Spinal cord (tissue), 10 donors: ENCODE measurements around the gene USP25. TPM values are rescaled to one million over a fixed set of nuclear protein-coding genes. Genes with fewer than 3 reads are reported as not detected.
A peak's percentile ranks its signal among the peaks of the same experiment; 100 is the strongest.

Experiments
- DNase-seq, 6 donors: peaks; one replicate each; pipeline versions ENCODE4 v3.0.0 to v3.0.0-alpha.2; 2013 to 2015; ENCODE audit warnings: low spot score in 6 of 6, low read depth in 4 of 6
- H3K27ac ChIP-seq: one replicate; pipeline ENCODE4 v1.5.1; 2013; ENCODE audit warnings: low read depth, low read length, control low read depth
- H3K27me3 ChIP-seq: one replicate; pipeline ENCODE4 v1.6.1; 2013; ENCODE audit warnings: low read length; ENCODE audit not compliant: control insufficient read depth, insufficient read depth
- H3K36me3 ChIP-seq: one replicate; pipeline ENCODE4 v1.6.1; 2013; ENCODE audit warnings: low read length; ENCODE audit not compliant: control insufficient read depth, insufficient read depth
- H3K4me1 ChIP-seq: one replicate; pipeline ENCODE4 v1.6.1; 2013; ENCODE audit warnings: low read length; ENCODE audit not compliant: control insufficient read depth, insufficient read depth
- H3K4me3 ChIP-seq: one replicate; pipeline ENCODE4 v1.5.1; 2013; ENCODE audit warnings: low read depth, low read length, control low read depth
- H3K9me3 ChIP-seq: one replicate; pipeline ENCODE4 v1.6.1; 2013; ENCODE audit warnings: low read length; ENCODE audit not compliant: control insufficient read depth, insufficient read depth
- WGBS: methylation state at CpG from one replicate; pipeline ENCODE4 v1.1.5; 2013; ENCODE audit warnings: missing lambda C conversion rate; ENCODE audit not compliant: insufficient coverage; 5-methylcytosine and 5-hydroxymethylcytosine counted together
- polyA plus RNA-seq, 2 donors: library from polyadenylated mRNA; unstranded; fragments of 120-200 nt; gene quantifications; one replicate each; pipeline ENCODE4 v1.2.1, GENCODE V29; 2013; ENCODE audit not compliant: insufficient read length in 2 of 2
- total RNA-seq, 2 donors: library from RNA; depleted of rRNA in 1 of 2; stranded (reverse); fragments of 120-200 nt in 1 of 2; fragments of >200 nt in 1 of 2; gene quantifications; one replicate each; pipeline versions ENCODE4 v1.2.3 to v1.2.4, GENCODE V29; 2013 to 2014
- donor health status: healthy.

USP25 gene
- total and polyA plus RNA-seq, 4 donors = 27.5 to 87.9 (median 52.8) TPM

GRCh38 chr21:15857740-15858139 is 128.0 kb downstream of the USP25 start:
- WGBS = no CpG with 5 or more reads among the region's 2 CpGs
- H3K4me1 ChIP-seq = no peaks in the 10 kb centered on the region
- no peaks in the 10 kb centered on the region for H3K27me3 ChIP-seq
- H3K9me3 ChIP-seq = no peaks in the 10 kb centered on the region
- H3K4me3 ChIP-seq = no peak overlapping the region
- no peak overlapping the region for H3K27ac ChIP-seq
- no peak for DNase-seq
- H3K36me3 ChIP-seq = peaks cover 2% of the 10 kb centered on the region

GRCh38 chr21:15860541-15860940 is 130.8 kb downstream of the USP25 start:
- H3K27ac ChIP-seq = no peak overlapping the region
- no peak for DNase-seq
- H3K9me3 ChIP-seq = no peaks in the 10 kb centered on the region
- H3K4me1 ChIP-seq = no peaks in the 10 kb centered on the region
- H3K4me3 ChIP-seq = no peak overlapping the region
- H3K27me3 ChIP-seq = no peaks in the 10 kb centered on the region
- H3K36me3 ChIP-seq = peaks cover 2% of the 10 kb centered on the region

DNA sequence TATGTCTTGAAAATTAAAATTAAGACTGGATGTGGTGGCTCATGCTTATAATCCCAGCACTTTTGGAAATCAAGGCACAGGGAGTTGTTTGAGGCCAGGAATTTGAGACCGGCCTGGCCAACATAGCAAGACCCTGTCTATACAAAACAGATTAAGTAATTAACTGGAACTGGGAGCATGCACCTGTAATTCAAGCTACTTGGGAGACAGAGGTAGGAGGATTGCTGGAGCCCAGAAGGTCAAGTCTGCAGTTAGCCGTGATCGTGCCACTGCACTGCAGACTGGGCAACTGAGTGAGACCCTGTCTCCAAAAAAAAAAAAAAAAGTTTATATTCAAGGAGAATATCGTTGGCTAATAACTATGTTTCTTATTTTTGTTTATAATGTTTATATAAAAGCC is 139.2 kb downstream of the USP25 start:
- no peak for DNase-seq
- Histone ChIP-seq H3K4me1 (no peaks in the 10 kb centered on the region), H3K27ac (no peak overlapping the region), H3K4me3 (no peak overlapping the region), H3K27me3 (no peaks in the 10 kb centered on the region), H3K36me3 (peaks cover 6% of the 10 kb centered on the region), H3K9me3 (no peaks in the 10 kb centered on the region)
- WGBS = no CpG with 5 or more reads among the region's 4 CpGs

- Histone ChIP-seq H3K4me1 (no peaks in the 10 kb centered on the region), H3K27ac (no peak overlapping the region), H3K27me3 (no peaks in the 10 kb centered on the region), H3K9me3 (no peaks in the 10 kb centered on the region), H3K4me3 (no peak overlapping the region), H3K36me3 (peaks cover 9% of the 10 kb centered on the region)
- DNase-seq = no peak
- WGBS = 100% methylated on average over 3 of the region's 4 CpGs
Measured at GRCh38 chr21:15870819-15871218, 141.0 kb downstream of the USP25 start.

DNA sequence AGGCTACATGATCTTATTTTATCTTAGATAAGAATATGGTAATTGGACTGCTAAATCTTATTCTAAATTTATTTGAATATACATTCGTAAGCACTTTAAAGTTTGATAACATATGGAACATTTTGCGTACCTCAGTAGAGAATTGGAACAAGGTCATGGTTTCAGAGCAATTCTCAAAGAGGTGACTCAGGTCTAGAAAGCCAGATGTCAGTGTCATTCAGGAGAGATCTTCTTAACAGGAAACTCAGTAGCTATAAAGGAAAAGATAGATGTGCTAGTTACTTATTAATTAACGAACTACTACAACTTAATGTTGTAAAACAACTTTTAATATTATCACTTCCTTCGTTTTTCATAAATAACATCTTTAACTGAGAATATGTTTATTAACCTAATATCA is 142.5 kb downstream of the USP25 start:
- Histone ChIP-seq H3K27me3 (no peaks in the 10 kb centered on the region), H3K4me1 (no peaks in the 10 kb centered on the region), H3K4me3 (no peak overlapping the region), H3K27ac (no peak overlapping the region), H3K36me3 (peaks cover 9% of the 10 kb centered on the region), H3K9me3 (no peaks in the 10 kb centered on the region)
- no peak for DNase-seq
- WGBS = 100% methylated on average over 1 of the region's 4 CpGs

DNA sequence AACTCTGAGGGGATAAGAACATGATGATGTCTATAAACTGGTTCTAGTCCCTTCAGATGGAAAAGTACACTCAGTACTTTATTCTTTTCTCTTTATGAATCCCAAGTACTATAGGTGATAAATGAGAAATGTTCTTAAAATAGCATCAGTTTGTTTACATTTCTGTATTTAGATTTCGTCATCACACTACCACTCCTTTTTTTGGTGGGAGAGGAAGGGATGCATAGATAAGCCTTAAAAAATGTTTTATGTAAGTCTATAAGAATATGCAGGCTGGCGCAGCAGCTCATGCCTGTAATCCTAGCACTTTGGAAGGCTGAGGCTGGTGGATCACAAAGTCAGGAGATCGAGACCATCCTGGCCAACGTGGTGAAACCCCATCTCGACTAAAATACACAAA is 144.8 kb downstream of the USP25 start:
- no CpG with 5 or more reads among the region's 5 CpGs for WGBS
- Histone ChIP-seq H3K27me3 (no peaks in the 10 kb centered on the region), H3K9me3 (no peaks in the 10 kb centered on the region), H3K4me1 (no peaks in the 10 kb centered on the region), H3K27ac (no peak overlapping the region), H3K36me3 (peaks cover 9% of the 10 kb centered on the region), H3K4me3 (no peak overlapping the region)
- no peak for DNase-seq

- H3K27me3 ChIP-seq = no peaks in the 10 kb centered on the region
- H3K27ac ChIP-seq = no peak overlapping the region
- H3K36me3 ChIP-seq = peaks cover 9% of the 10 kb centered on the region
- WGBS = 88% methylated on average over 1 of the region's 3 CpGs
- no peaks in the 10 kb centered on the region for H3K9me3 ChIP-seq
- no peak for DNase-seq
- no peak overlapping the region for H3K4me3 ChIP-seq
- no peaks in the 10 kb centered on the region for H3K4me1 ChIP-seq
Measured at GRCh38 chr21:15875286-15875685, 145.5 kb downstream of the USP25 start.

DNA sequence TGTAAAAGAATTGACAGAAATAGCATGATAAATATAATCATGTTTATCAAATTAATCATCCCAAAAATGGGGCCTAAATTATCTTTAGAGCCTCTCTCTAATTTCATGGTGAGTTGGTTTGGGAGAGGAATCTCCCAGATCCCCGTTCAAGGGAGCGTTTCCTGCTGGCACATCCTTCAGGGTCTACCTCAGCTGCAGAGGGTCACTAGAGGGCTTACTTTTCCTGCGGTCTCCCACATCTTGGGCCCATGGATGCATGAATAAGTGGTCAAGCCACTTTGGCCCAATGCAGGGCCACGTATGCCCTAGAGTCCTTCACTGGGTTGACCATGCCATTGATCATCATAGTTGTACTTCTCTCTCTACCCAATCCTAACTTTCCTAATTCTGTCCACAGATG is 164.1 kb downstream of the USP25 start:
- no peaks in the 10 kb centered on the region for H3K9me3 ChIP-seq
- no peak overlapping the region for H3K4me3 ChIP-seq
- no peaks in the 10 kb centered on the region for H3K27me3 ChIP-seq
- H3K4me1 ChIP-seq = no peaks in the 10 kb centered on the region
- DNase-seq = no peak
- 86% methylated on average over 2 of the region's 4 CpGs for WGBS
- no peak overlapping the region for H3K27ac ChIP-seq
- no peaks in the 10 kb centered on the region for H3K36me3 ChIP-seq

- no peak overlapping the region for H3K4me3 ChIP-seq
- H3K4me1 ChIP-seq = no peaks in the 10 kb centered on the region
- no peak overlapping the region for H3K27ac ChIP-seq
- DNase-seq = peak in 5 of 6 donors; percentile 4 to 77 (median 12)
- no peaks in the 10 kb centered on the region for H3K36me3 ChIP-seq
- no peaks in the 10 kb centered on the region for H3K27me3 ChIP-seq
- no peaks in the 10 kb centered on the region for H3K9me3 ChIP-seq
Measured at GRCh38 chr21:15894596-15894995, 164.8 kb downstream of the USP25 start.

DNA sequence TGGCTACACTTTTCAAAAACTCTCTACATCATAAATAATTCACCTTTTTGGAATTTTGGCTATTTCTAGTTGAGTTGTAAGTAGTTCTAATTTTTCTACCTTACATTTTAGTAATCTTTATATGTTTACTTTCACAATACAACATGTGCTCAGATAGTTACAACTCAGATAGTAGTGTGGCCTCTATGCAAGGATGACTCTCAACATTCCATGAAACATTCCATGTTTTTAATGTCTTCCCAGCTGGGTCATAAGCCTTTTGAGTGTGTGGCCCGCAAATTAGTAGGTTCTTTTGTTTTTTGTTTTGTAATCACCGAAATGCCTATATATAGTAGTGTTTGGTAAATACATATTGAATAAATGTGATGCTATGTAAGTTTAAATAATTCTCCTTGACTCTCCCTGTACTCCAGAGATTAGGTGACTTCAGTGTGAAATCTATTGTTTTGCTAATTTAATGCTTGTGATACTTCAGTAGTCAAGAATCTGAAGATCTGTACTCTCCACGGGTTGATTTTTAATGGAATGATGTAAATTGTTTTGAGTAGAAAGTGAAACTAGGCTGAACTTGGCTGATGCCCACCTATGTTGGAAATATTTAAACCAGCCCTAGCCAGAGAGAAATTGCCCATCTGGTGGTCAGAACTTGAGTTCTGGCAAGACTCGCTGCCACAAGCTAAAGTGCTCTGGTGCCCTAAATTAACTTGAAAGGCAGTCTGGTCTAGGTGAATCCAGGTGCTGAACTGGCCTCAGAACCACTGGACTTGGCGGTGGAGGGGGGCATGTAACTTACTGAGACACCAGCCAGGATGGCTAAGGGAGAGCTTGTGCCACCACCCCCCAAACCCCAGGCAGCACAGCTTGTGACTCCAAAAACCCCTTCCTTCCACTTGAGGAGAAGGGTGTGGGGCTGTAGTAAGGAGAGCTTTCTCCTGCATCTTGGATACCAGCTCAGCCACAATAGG is 165.6 kb downstream of the USP25 start:
- Histone ChIP-seq H3K27me3 (no peaks in the 10 kb centered on the region), H3K27ac (no peak overlapping the region), H3K9me3 (no peaks in the 10 kb centered on the region), H3K4me3 (no peak overlapping the region), H3K4me1 (no peaks in the 10 kb centered on the region), H3K36me3 (no peaks in the 10 kb centered on the region)
- no peak for DNase-seq
- WGBS = 100% methylated on average over 1 of the region's 5 CpGs
